Measurements from ENCODE around the gene DAW1. TPM values are rescaled to one million over a fixed set of nuclear protein-coding genes. Genes with fewer than 3 reads are reported as not detected.

The DAW1 gene
- polyA plus RNA-seq, 1 donor (not counting 4 experiments of a cell fraction or from before 2014, with no cell fraction given), result 0.24 TPM

GRCh38 chr2:227827143-227827542 lies 44.3 kb upstream of the DAW1 start:
- no peaks in the 10 kb centered on the region for H3K79me2 ChIP-seq (ENCODE audit: control insufficient read depth, insufficient read depth, low read length)
- H3K4me2 ChIP-seq (ENCODE audit: control insufficient read depth, extremely low read depth, insufficient read depth, low read depth, low read length), result no peak overlapping the region
- no peak overlapping the region for H3K9ac ChIP-seq (ENCODE audit: control insufficient read depth, extremely low read depth, insufficient read depth, low read length)
- no peak for TF ChIP-seq CTCF (optimal IDR thresholded peaks at IDR 0.05 in 1 of 3, IDR thresholded peaks at IDR 0.05 in 1 of 3, conservative IDR thresholded peaks at IDR 0.05 in 1 of 3; ENCODE audit: extremely low read depth in 1 of 3, insufficient read depth in 2 of 3, low read length in 3 of 3)
- no peak for TF ChIP-seq EZH2 (IDR thresholded peaks at IDR 0.05; ENCODE audit: low read length)
- dilution Hi-C loops (cut with MboI; ENCODE audit: extremely low pct_ligation_motif_present, low sequenced_read_pairs), result no loop called here
- no peaks in the 10 kb centered on the region for H3K9me1 ChIP-seq (ENCODE audit: control insufficient read depth, extremely low read depth, insufficient read depth, low read length)
- FAIRE-seq (peak; percentile 76), DNase-seq (ENCODE audit: low read depth, low spot score) (no peak)
- peaks cover 18% of the 10 kb centered on the region for H3K4me1 ChIP-seq (ENCODE audit: control insufficient read depth, extremely low read depth, insufficient read depth, low read length)
- no peaks in the 10 kb centered on the region for H3K27me3 ChIP-seq (ENCODE audit: control insufficient read depth, extremely low read depth, insufficient read depth, low read length)
- no peaks in the 10 kb centered on the region for H3K9me3 ChIP-seq (ENCODE audit: control insufficient read depth, low read depth, low read length)
- H3K36me3 ChIP-seq (ENCODE audit: control insufficient read depth in 2 of 2, extremely low read depth in 1 of 2, insufficient read depth in 2 of 2, low read length in 2 of 2), result no peaks in the 10 kb centered on the region
- no peak overlapping the region for H3K27ac ChIP-seq (ENCODE audit: control insufficient read depth, insufficient read depth, low read length)
- H4K20me1 ChIP-seq (ENCODE audit: control insufficient read depth, extremely low read depth, insufficient read depth, low read length), result no peaks in the 10 kb centered on the region
- no peak overlapping the region for H3K4me3 ChIP-seq (ENCODE audit: control insufficient read depth in 2 of 3, extremely low read depth in 1 of 3, insufficient read depth in 2 of 3, low read depth in 1 of 3, low read length in 3 of 3)
- H2AFZ ChIP-seq (ENCODE audit: control insufficient read depth, low read length), result no peak overlapping the region

- Histone ChIP-seq H3K9me1 (ENCODE audit: control insufficient read depth, extremely low read depth, insufficient read depth, low read length) (no peaks in the 10 kb centered on the region), H3K9ac (ENCODE audit: control insufficient read depth, extremely low read depth, insufficient read depth, low read length) (no peak overlapping the region), H2AFZ (ENCODE audit: control insufficient read depth, low read length) (no peak overlapping the region), H3K79me2 (ENCODE audit: control insufficient read depth, insufficient read depth, low read length) (no peaks in the 10 kb centered on the region), H3K9me3 (ENCODE audit: control insufficient read depth, low read depth, low read length) (no peaks in the 10 kb centered on the region), H3K4me2 (ENCODE audit: control insufficient read depth, extremely low read depth, insufficient read depth, low read depth, low read length) (no peak overlapping the region), H3K27me3 (ENCODE audit: control insufficient read depth, extremely low read depth, insufficient read depth, low read length) (no peaks in the 10 kb centered on the region), H3K36me3 (ENCODE audit: control insufficient read depth in 2 of 2, extremely low read depth in 1 of 2, insufficient read depth in 2 of 2, low read length in 2 of 2) (no peaks in the 10 kb centered on the region), H3K27ac (ENCODE audit: control insufficient read depth, insufficient read depth, low read length) (no peak overlapping the region), H3K4me1 (ENCODE audit: control insufficient read depth, extremely low read depth, insufficient read depth, low read length) (peaks cover 12% of the 10 kb centered on the region), H3K4me3 (ENCODE audit: control insufficient read depth in 2 of 3, extremely low read depth in 1 of 3, insufficient read depth in 2 of 3, low read depth in 1 of 3, low read length in 3 of 3) (no peak overlapping the region), H4K20me1 (ENCODE audit: control insufficient read depth, extremely low read depth, insufficient read depth, low read length) (no peaks in the 10 kb centered on the region)
- FAIRE-seq, result no peak
- TF ChIP-seq CTCF (optimal IDR thresholded peaks at IDR 0.05 in 1 of 3, IDR thresholded peaks at IDR 0.05 in 1 of 3, conservative IDR thresholded peaks at IDR 0.05 in 1 of 3; ENCODE audit: extremely low read depth in 1 of 3, insufficient read depth in 2 of 3, low read length in 3 of 3), result no peak
- no peak for TF ChIP-seq EZH2 (IDR thresholded peaks at IDR 0.05; ENCODE audit: low read length)
- dilution Hi-C loops (cut with MboI; ENCODE audit: extremely low pct_ligation_motif_present, low sequenced_read_pairs), result no loop called here
- DNase-seq (ENCODE audit: low read depth, low spot score), result no peak
Observed at GRCh38 chr2:227828477-227828912, 42.9 kb upstream of the DAW1 start.

Data from keratinocyte (primary cell).